Muscle layer of duodenum (tissue), 2 donors: ENCODE results near the gene ZNF175.

ENCODE experiments used
- H3K27ac ChIP-seq: one replicate; pipeline ENCODE4 v1.7.0; 2013; ENCODE audit warnings: mild to moderate bottlenecking, low read length
- H3K27me3 ChIP-seq: one replicate; pipeline ENCODE4 v1.7.0; 2013; ENCODE audit warnings: low read depth, mild to moderate bottlenecking, control low read depth, low read length
- H3K36me3 ChIP-seq, 2 donors: one replicate each; pipeline ENCODE4 v1.7.0; 2013; ENCODE audit warnings: low read length in 2 of 2, control low read depth in 1 of 2, mild to moderate bottlenecking in 1 of 2; ENCODE audit not compliant: insufficient read depth in 2 of 2, control insufficient read depth in 1 of 2
- H3K4me1 ChIP-seq, 2 donors: one replicate each; pipeline ENCODE4 v1.7.0; 2013; ENCODE audit warnings: low read length in 2 of 2, mild to moderate bottlenecking in 2 of 2, control low read depth in 1 of 2, moderate library complexity in 1 of 2; ENCODE audit not compliant: insufficient read depth in 2 of 2, control insufficient read depth in 1 of 2
- H3K4me3 ChIP-seq, 2 donors: one replicate each; pipeline ENCODE4 v1.7.0; 2013; ENCODE audit warnings: low read length in 2 of 2, low read depth in 1 of 2, mild to moderate bottlenecking in 1 of 2
- H3K9me3 ChIP-seq, 2 donors: one replicate each; pipeline ENCODE4 v1.7.0; 2013; ENCODE audit warnings: low read length in 2 of 2, control low read depth in 1 of 2, mild to moderate bottlenecking in 1 of 2; ENCODE audit not compliant: control insufficient read depth in 1 of 2
- donor health status: healthy.

Gene ZNF175

GRCh38 chr19:51641648-51642047 lies 70.6 kb downstream of the ZNF175 start:
- H3K4me3 ChIP-seq, result no peak overlapping the region
- no peak overlapping the region for H3K27ac ChIP-seq
- no peaks in the 10 kb centered on the region for H3K27me3 ChIP-seq
- H3K9me3 ChIP-seq, result no peaks in the 10 kb centered on the region
- H3K36me3 ChIP-seq, result no peaks in the 10 kb centered on the region
- H3K4me1 ChIP-seq, result no peaks in the 10 kb centered on the region
